Mesenteric fat pad (tissue), 1 donor: ENCODE results near the gene LXN. TPM values are rescaled to one million over a fixed set of nuclear protein-coding genes. Genes with fewer than 3 reads are reported as not detected.
"Not testable (repeated sequence)": the region's sequence is repeated elsewhere in the genome, so short reads cannot be mapped to it uniquely, and the experiment has no call there.

Source experiments
- DNase-seq: peaks from one replicate; pipeline ENCODE4 v3.0.0-alpha.2; 2020; ENCODE audit warnings: low spot score
- long read RNA-seq: library from polyadenylated mRNA; unstranded; transcript quantifications from one replicate; pipeline ENCODE4 v2.0.0, GENCODE V29; 2020
- total RNA-seq: library from RNA; stranded (reverse); fragmentation: NEBNext Ultra II Directional; extraction: Animal tissue kit (Norgen Biotek cat#: 25700); gene quantifications from one replicate; pipeline ENCODE4 v1.2.1, GENCODE V29; 2021
- donor health status: DM: yes; HTN: yes; CAD: no.

LXN gene
- 30.3 TPM for total RNA-seq
- long read RNA-seq, transcript LXN-201 (6 exons, 1,116 nt), result major isoform, 55 of 63 reads
- long read RNA-seq, partial matches to known transcripts, result 0 of 63 reads
- long read RNA-seq, other reads (novel, unspliced or antisense), result 8 of 63 reads

GRCh38 chr3:158672215-158673176, at the start of gene LXN:
TSS of gene LXN (minus strand) at chr3:158672648. CDS start at chr3:158672478, 170 bp downstream.
- DNase-seq, result peak; percentile 91

- no peak for DNase-seq
Measured at GRCh38 chr3:158722108-158722507, 49.7 kb upstream of the LXN start.

- DNase-seq, result no peak
Measured at GRCh38 chr3:158718490-158719170, 46.2 kb upstream of the LXN start.

- DNase-seq, result no peak
Measured at GRCh38 chr3:158717576-158717975, 45.1 kb upstream of the LXN start.

GRCh38 chr3:158713094-158713499, 40.6 kb upstream of the LXN start:
- no peak for DNase-seq

GRCh38 chr3:158712443-158712842, 40.0 kb upstream of the LXN start:
- no peak for DNase-seq

- DNase-seq, result no peak
Measured at GRCh38 chr3:158711886-158712285, 39.4 kb upstream of the LXN start.

GRCh38 chr3:158710601-158711000, 38.2 kb upstream of the LXN start:
- DNase-seq, result no peak

GRCh38 chr3:158709666-158710083, 37.2 kb upstream of the LXN start:
- DNase-seq, result no peak

- DNase-seq, result no peak
Measured at GRCh38 chr3:158703566-158703965, 31.1 kb upstream of the LXN start.

- no peak for DNase-seq
Measured at GRCh38 chr3:158702815-158703481, 30.5 kb upstream of the LXN start.

- DNase-seq, result no peak
Measured at GRCh38 chr3:158701420-158702065, 29.1 kb upstream of the LXN start.

- no peak for DNase-seq
Measured at GRCh38 chr3:158700559-158700958, 28.1 kb upstream of the LXN start.

GRCh38 chr3:158696618-158697017, 24.2 kb upstream of the LXN start:
- DNase-seq, result no peak

GRCh38 chr3:158693866-158694456, 21.5 kb upstream of the LXN start:
- not testable (repeated sequence) for DNase-seq

- DNase-seq, result no peak
Measured at GRCh38 chr3:158685159-158685558, 12.7 kb upstream of the LXN start.

- no peak for DNase-seq
Measured at GRCh38 chr3:158683230-158683962, 10.9 kb upstream of the LXN start.

GRCh38 chr3:158680861-158681260, 8.4 kb upstream of the LXN start:
- no peak for DNase-seq

GRCh38 chr3:158679547-158680000, 7.1 kb upstream of the LXN start:
- DNase-seq, result no peak

- no peak for DNase-seq
Measured at GRCh38 chr3:158678687-158679086, 6.2 kb upstream of the LXN start.
